Activated gamma-delta T cell treated with anti-CD3 and anti-CD28 coated beads, Interleukin-2, amount 50 U/mL, for 16 hours (primary cell): Measurements from ENCODE around the gene IP6K1.
"Not testable (repeated sequence)": the region's sequence is repeated elsewhere in the genome, so short reads cannot be mapped to it uniquely, and the experiment has no call there.

ENCODE experiments used
- DNase-seq: peaks from one replicate; pipeline ENCODE4 v3.0.0-alpha.2; 2020; ENCODE audit warnings: low read depth

IP6K1 gene

GRCh38 chr3:49786357-49787181 lies at the start of gene IP6K1:
TSS of gene IP6K1 (minus strand) at chr3:49786542. CDS start at chr3:49748040, 38,502 bp downstream.
- peak; percentile 100 for DNase-seq

- no peak for DNase-seq
These were observed 45.0 kb upstream of the IP6K1 start for GRCh38 chr3:49831341-49831740.

- DNase-seq = no peak
These were observed 39.7 kb upstream of the IP6K1 start for GRCh38 chr3:49826016-49826415.

- DNase-seq = not testable (repeated sequence)
These were observed 36.8 kb upstream of the IP6K1 start for GRCh38 chr3:49823131-49823530.

GRCh38 chr3:49813497-49814174 lies 27.3 kb upstream of the IP6K1 start, which contains the start of gene UBA7:
TSS of gene UBA7 (minus strand) at chr3:49813953. CDS start at chr3:49813787, 166 bp downstream.
- DNase-seq = no peak

GRCh38 chr3:49812916-49813496 lies 26.7 kb upstream of the IP6K1 start:
- no peak for DNase-seq

- no peak for DNase-seq
These were observed 21.2 kb upstream of the IP6K1 start for GRCh38 chr3:49807431-49808114.

- no peak for DNase-seq
These were observed 20.5 kb upstream of the IP6K1 start for GRCh38 chr3:49806850-49807249.

- DNase-seq = no peak
These were observed 19.8 kb upstream of the IP6K1 start for GRCh38 chr3:49805897-49806701.

- no peak for DNase-seq
These were observed 19.0 kb upstream of the IP6K1 start for GRCh38 chr3:49805367-49805782.

GRCh38 chr3:49804141-49805041 lies 18.0 kb upstream of the IP6K1 start:
- no peak for DNase-seq

- DNase-seq = no peak
These were observed 17.3 kb upstream of the IP6K1 start for GRCh38 chr3:49803465-49804140.

GRCh38 chr3:49802719-49803464 lies 16.6 kb upstream of the IP6K1 start, which contains the start of gene INKA1:
TSS of gene INKA1 (plus strand) at chr3:49803261. CDS start at chr3:49803393, 132 bp downstream.
- peak; percentile 83 for DNase-seq

- no peak for DNase-seq
These were observed 14.8 kb upstream of the IP6K1 start for GRCh38 chr3:49801160-49801559.

GRCh38 chr3:49799761-49800160 lies 13.4 kb upstream of the IP6K1 start, which contains the start of gene CDHR4:
TSS of gene CDHR4 (minus strand) at chr3:49799873. CDS start at chr3:49799812, 61 bp downstream.
- no peak for DNase-seq

GRCh38 chr3:49799105-49799504 lies 12.8 kb upstream of the IP6K1 start:
- no peak for DNase-seq

GRCh38 chr3:49794926-49795905 lies 8.9 kb upstream of the IP6K1 start:
- DNase-seq = no peak

- no peak for DNase-seq
These were observed 8.1 kb upstream of the IP6K1 start for GRCh38 chr3:49794431-49794830.
